GM13977 (cell line): ENCODE data around the gene TRAF3.
"Not testable (repeated sequence)": the region's sequence is repeated elsewhere in the genome, so short reads cannot be mapped to it uniquely, and the experiment has no call there.

Experiments
- DNase-seq: peaks from one replicate; pipeline ENCODE4 v3.0.0; 2012; ENCODE audit warnings: low spot score
- CTCF ChIP-seq: IDR thresholded peaks from 2 replicates; pipeline ENCODE4 v1.5.1; 2012; ENCODE audit warnings: mild to moderate bottlenecking, control low read depth; ENCODE audit not compliant: insufficient read depth; ENCODE audit errors: extremely low read depth, missing control alignments
- in situ Hi-C: fragments of 300-500 bp; cut with MboI; formaldehyde crosslinking; loops from one replicate; pipeline ENCODE4 v1.12.0; 2022; ENCODE audit warnings: low sequenced_read_pairs, low pct_unique_long_range_greater_than_20kb, mixed read lengths, inconsistent platforms; ENCODE audit not compliant: unreplicated experiment

The TRAF3 gene

GRCh38 chr14:102875652-102876051, 98.4 kb downstream of the TRAF3 start:
- no peak for DNase-seq
- in situ Hi-C loops = no loop called here
- no peak for TF ChIP-seq CTCF

DNA sequence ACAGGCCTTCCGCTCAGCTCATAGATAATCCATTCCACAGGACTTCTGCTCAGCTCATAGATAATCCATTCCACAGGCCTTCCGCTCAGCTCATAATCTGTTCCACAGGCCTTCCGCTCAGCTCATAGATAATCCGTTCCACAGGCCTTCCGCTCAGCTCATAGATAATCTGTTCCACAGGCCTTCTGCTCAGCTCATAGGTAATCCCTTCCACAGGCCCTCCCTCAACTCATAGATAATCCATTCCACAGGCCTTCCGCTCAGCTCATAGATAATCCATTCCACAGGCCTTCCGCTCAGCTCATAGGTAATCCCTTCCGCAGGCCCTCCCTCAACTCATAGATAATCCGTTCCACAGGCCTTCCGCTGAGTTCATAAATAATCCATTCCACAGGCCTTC, 100.3 kb downstream of the TRAF3 start:
- DNase-seq, in situ Hi-C loops: not testable (repeated sequence)

GRCh38 chr14:102878174-102878969, 101.1 kb downstream of the TRAF3 start:
- in situ Hi-C loops = no loop called here

DNA sequence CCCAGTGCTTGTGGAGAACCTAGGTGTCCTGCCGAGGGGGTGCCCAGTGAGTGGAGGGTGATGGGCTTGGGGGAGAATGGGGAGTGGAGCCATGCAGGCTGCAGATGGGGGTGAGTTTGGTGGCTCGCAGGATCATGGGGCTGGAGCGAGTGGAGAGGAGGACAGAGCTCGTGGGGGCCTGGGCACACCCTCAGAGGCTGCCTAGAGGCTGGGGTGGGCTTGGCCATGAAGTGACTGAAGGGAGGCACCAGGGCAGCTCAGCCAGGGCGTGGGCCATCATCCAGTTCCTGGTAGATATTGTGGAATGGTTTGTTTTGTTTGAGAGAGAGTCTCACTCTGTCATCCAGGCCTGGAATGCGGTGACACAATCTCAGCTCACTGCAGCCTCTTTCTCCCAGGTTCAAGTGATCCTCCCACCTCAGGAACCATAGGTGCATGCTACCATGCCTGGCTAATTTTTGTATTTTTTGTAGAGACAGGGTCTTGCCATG, 101.8 kb downstream of the TRAF3 start:
- TF ChIP-seq CTCF = no peak
- no peak for DNase-seq
- in situ Hi-C loops = no loop called here

More at GRCh38 chr14:102878174-102878969, 101.1 kb downstream of the TRAF3 start:
- TF ChIP-seq CTCF = no peak
- DNase-seq = no peak

DNA sequence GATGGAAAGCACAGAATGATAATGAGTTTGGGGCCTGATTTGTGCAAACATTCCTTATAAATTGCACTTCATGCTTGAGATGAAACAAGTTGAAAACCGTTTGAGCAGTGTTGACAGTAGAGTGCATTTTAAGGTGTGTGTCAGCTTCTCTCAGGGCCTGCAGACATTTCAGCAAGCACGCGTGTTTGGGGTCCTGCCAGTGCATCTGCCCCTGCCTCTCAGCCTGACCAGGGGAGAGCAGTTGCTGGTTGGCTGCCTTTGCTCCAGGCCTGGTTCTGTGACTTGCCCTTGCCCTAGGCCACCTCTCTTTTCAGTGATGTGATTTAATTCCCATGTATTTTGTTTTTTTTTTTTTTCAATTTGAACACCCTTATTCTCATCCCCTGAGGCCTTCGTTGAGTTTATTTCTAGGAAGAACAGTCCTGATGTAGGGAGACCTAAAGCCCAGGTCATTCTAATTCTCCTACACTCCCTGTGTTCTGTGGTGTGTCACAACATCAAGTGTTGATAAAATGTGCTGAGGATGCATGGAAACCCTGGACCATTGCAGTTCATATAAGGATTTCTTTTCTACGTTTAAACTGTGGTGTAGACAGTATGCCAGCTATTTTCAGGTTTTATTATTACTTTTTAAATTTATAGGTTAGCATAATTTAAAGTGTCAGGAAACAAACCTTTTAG, 105.1 kb downstream of the TRAF3 start:
- in situ Hi-C loops = no loop called here
- no peak for TF ChIP-seq CTCF
- DNase-seq = no peak

DNA sequence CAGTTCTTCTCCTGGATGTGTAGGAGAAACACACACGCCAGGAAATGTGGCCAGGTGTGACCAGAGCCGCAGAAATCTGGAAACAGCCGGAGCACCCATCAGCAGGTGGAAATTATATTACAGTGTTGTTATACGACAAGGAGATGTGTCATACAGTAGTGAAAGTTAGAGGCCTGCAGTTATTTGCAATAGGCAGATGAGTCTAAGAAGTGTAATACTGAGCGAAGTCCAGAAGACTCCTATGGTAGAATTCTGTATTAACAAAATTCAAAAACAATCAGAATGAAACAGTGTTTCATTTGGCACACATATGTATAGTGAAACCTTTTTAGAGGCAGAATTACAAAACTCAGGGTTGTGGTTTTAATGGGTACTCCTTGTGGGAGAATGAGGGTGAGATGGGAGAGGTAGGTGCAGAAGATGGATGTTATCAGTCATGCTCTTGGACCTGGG, 105.9 kb downstream of the TRAF3 start:
- TF ChIP-seq CTCF = no peak
- in situ Hi-C loops = no loop called here
- no peak for DNase-seq

DNA sequence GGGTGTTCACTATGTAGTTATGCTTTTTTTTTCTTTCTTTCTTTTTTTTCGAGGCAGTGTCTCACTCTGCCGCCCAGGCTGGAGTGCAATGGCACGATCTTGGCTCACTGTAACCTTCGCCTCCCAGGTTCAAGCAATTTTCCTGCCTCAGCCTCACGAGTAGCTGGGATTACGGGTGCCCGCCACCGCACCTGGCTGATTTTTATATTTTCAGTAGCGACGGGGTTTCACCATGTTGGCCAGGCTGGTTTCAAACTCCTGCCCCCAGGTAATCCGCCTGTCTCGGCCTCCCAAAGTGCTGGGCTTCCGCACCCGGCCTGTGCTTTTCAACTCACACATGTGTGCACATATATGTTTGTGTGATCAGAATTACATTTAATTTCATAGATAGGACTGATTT, 106.3 kb downstream of the TRAF3 start:
- in situ Hi-C loops = no loop called here
- TF ChIP-seq CTCF = no peak

More for the DNA sequence above, 106.3 kb downstream of the TRAF3 start:
- no peak for DNase-seq
